Karpas-422 (cell line): Measurements from ENCODE around the gene DNAH17. TPM values are rescaled to one million over a fixed set of nuclear protein-coding genes. Genes with fewer than 3 reads are reported as not detected.

Experiments
- DNase-seq: peaks from one replicate; pipeline ENCODE4 v3.0.0-alpha.2; 2015
- H2AFZ ChIP-seq: fragments of 200-600 bp; sonication (generic); 2 replicates; pipeline ENCODE4 v1.6.1; 2014; ENCODE audit warnings: antibody characterized with exemption, low read length, mixed read lengths
- H3K27ac ChIP-seq: fragments of 200-600 bp; sonication (generic); 2 replicates; pipeline ENCODE4 v1.5.1; 2014; ENCODE audit warnings: mild to moderate bottlenecking, low read length, moderate library complexity
- H3K27me3 ChIP-seq: fragments of 200-600 bp; sonication (generic); 2 replicates; pipeline ENCODE4 v1.6.1; 2014; ENCODE audit warnings: low read length, mixed read lengths
- H3K36me3 ChIP-seq: fragments of 200-600 bp; sonication (generic); 2 replicates; pipeline ENCODE4 v1.6.1; 2014; ENCODE audit warnings: low read length, mixed read lengths; ENCODE audit not compliant: insufficient read depth
- H3K4me1 ChIP-seq: fragments of 200-600 bp; sonication (generic); 2 replicates; pipeline ENCODE4 v1.6.1; 2014; ENCODE audit warnings: mild to moderate bottlenecking, low read length, mixed read lengths
- H3K4me2 ChIP-seq: fragments of 200-600 bp; sonication (generic); 2 replicates; pipeline ENCODE4 v1.6.1; 2014; ENCODE audit warnings: low read length, low read depth, mild to moderate bottlenecking; ENCODE audit not compliant: poor library complexity, severe bottlenecking
- H3K4me3 ChIP-seq: fragments of 200-600 bp; sonication (generic); 2 replicates; pipeline ENCODE4 v1.5.1; 2014; ENCODE audit warnings: mild to moderate bottlenecking, antibody characterized with exemption, low read length, mixed read lengths
- H3K79me2 ChIP-seq: fragments of 200-600 bp; sonication (generic); 2 replicates; pipeline ENCODE4 v1.6.1; 2014; ENCODE audit warnings: mild to moderate bottlenecking, low read length, mixed read lengths
- H3K9ac ChIP-seq: fragments of 200-600 bp; sonication (generic); 2 replicates; pipeline ENCODE4 v1.6.0; 2014; ENCODE audit warnings: low read length
- H3K9me2 ChIP-seq: fragments of 200-600 bp; sonication (generic), shearing (Covaris generic); replicated peaks from 2 replicates; pipeline ENCODE4 v1.6.0; 2014; ENCODE audit warnings: mild to moderate bottlenecking, low read length, moderate library complexity; ENCODE audit not compliant: insufficient read depth
- H3K9me3 ChIP-seq: fragments of 300-700, 200-600 bp; sonication (generic); 2 replicates; pipeline ENCODE4 v1.6.1; 2014; ENCODE audit warnings: low read length, mixed read lengths
- H4K20me1 ChIP-seq: fragments of 200-600 bp; sonication (generic); 2 replicates; pipeline ENCODE4 v1.6.1; 2014; ENCODE audit warnings: mild to moderate bottlenecking, antibody characterized with exemption, low read length, low read depth; ENCODE audit not compliant: insufficient read depth
- total RNA-seq: library from RNA; depleted of rRNA; stranded (reverse); fragments of >200 nt; shearing (Covaris generic); gene quantifications from 2 replicates; pipeline ENCODE4 v1.2.3, GENCODE V29; 2014; ENCODE audit warnings: low replicate concordance

Gene DNAH17
- total RNA-seq, 1 experiment from 2014 or later = not detected

DNA sequence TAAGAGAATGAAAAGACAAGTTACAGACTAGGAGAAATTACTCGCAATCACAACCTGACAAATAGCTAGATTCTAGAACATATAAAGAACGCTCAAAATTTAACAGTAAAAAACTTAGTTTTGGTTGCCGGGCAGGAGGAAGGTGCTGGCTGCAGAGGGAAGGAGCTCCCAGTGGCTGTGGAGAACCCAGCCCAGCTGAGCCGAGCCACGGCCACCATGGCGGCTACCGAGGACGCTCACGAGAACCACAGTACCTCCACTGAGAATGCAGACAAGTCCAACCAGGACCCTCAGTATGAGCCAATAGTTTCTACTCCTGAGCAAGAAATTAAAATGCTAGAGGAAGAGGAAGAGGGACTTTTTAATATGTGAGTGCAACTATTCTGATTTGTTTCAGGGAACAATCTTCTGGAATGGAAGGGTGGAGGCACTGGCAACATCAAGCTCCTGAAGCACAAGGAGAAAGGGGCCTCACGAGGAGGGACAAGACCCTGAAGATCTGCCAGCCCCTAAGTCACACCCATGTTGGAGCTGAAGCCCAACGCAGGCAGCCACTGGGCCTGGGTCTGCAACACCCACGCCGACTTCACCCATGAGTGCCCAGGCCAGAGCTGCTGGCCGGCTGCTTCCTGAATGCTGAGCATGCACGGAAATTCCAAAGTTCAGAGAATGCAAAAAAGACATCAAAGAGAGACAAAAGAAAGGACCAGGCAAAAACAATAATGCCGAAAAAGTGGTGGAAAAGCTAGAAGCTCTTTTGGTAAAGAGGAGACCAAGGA is 55.0 kb downstream of the DNAH17 start:
- no peaks in the 10 kb centered on the region for H3K36me3 ChIP-seq
- H2AFZ ChIP-seq = no peak overlapping the region
- H3K27ac ChIP-seq = no peak overlapping the region
- DNase-seq = no peak
- no peaks in the 10 kb centered on the region for H3K27me3 ChIP-seq
- H3K9me3 ChIP-seq = no peaks in the 10 kb centered on the region
- H3K9me2 ChIP-seq = no peaks in the 10 kb centered on the region
- no peak overlapping the region for H3K9ac ChIP-seq
- no peaks in the 10 kb centered on the region for H3K79me2 ChIP-seq
- H3K4me1 ChIP-seq = peaks cover 14% of the 10 kb centered on the region
- no peak overlapping the region for H3K4me3 ChIP-seq
- no peak overlapping the region for H3K4me2 ChIP-seq
- H4K20me1 ChIP-seq = no peaks in the 10 kb centered on the region

DNA sequence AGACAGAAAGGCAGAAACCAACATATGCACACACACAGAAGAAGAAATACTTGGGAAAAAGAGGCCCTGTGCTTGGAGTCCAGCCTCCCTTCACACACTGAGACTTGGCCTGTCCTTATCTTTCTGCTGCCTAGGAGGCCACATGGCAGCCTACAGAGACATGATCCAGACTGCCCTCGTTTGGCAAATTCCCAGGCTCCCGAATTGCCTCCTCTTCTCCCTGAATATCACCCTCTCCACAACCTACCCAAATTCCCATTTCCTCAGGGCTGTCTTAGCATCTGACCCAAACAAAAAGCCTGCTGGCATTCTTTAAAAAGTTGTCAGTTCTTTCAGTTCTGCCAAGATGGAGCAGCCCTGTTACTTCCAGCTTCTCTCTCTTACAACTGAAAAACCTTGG is 59.8 kb downstream of the DNAH17 start:
- Histone ChIP-seq H3K4me1 (no peaks in the 10 kb centered on the region), H3K9me2 (no peaks in the 10 kb centered on the region), H3K36me3 (no peaks in the 10 kb centered on the region), H3K27me3 (no peaks in the 10 kb centered on the region), H3K27ac (no peak overlapping the region), H4K20me1 (no peaks in the 10 kb centered on the region), H3K4me3 (no peak overlapping the region), H2AFZ (no peak overlapping the region), H3K9me3 (no peaks in the 10 kb centered on the region), H3K4me2 (no peak overlapping the region), H3K79me2 (no peaks in the 10 kb centered on the region), H3K9ac (no peak overlapping the region)
- no peak for DNase-seq

DNA sequence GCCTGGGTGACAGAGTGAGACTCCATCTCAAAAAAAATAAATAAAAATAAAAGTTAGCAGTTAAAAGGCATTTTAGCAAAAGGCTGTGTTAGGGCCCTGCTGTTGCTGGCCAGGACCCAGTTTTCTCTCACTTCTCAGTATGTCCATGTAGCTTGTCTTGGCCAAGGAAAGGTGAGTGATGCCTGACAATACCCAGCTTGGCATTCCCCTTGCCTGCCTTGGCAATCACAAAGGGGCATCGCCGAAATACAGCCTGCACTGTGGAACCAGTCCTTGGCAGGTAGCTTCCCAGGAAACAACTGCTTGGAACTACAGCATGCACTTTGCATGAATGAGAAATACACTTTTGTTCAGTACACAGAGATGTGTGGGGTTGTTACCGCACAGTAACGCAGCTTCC is 61.7 kb downstream of the DNAH17 start:
- H3K27me3 ChIP-seq = no peaks in the 10 kb centered on the region
- H3K9me2 ChIP-seq = no peaks in the 10 kb centered on the region
- no peak overlapping the region for H3K27ac ChIP-seq
- H2AFZ ChIP-seq = no peak overlapping the region
- no peak overlapping the region for H3K4me2 ChIP-seq
- DNase-seq = no peak
- H3K36me3 ChIP-seq = no peaks in the 10 kb centered on the region
- H4K20me1 ChIP-seq = no peaks in the 10 kb centered on the region
- H3K4me3 ChIP-seq = no peak overlapping the region
- no peaks in the 10 kb centered on the region for H3K79me2 ChIP-seq
- no peak overlapping the region for H3K9ac ChIP-seq
- H3K9me3 ChIP-seq = no peaks in the 10 kb centered on the region
- no peaks in the 10 kb centered on the region for H3K4me1 ChIP-seq

DNA sequence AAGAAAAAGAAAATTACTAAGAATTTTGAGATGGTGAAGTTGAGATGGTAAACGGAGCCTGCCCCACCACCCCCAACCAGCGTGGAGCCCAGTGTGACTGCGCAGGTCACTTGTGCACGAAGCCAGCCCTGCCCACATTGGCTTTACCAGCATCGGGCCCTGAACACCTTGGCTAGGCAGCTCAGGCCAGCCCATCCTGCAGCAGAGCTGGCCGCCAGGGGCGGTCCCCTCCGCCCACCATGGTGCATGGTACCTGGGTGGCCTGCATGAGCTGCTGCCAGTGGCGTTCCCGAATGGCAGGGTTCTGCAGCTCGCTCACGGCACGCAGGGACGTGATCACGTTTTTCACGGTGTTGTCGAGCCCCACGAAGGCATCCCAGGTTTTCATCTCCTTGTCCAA is 62.7 kb downstream of the DNAH17 start:
- H3K27ac ChIP-seq = no peak overlapping the region
- DNase-seq = no peak
- H3K36me3 ChIP-seq = no peaks in the 10 kb centered on the region
- H2AFZ ChIP-seq = no peak overlapping the region
- H3K9ac ChIP-seq = no peak overlapping the region
- H4K20me1 ChIP-seq = no peaks in the 10 kb centered on the region
- H3K27me3 ChIP-seq = no peaks in the 10 kb centered on the region
- H3K4me1 ChIP-seq = no peaks in the 10 kb centered on the region
- H3K9me2 ChIP-seq = no peaks in the 10 kb centered on the region
- no peak overlapping the region for H3K4me2 ChIP-seq
- no peak overlapping the region for H3K4me3 ChIP-seq
- no peaks in the 10 kb centered on the region for H3K79me2 ChIP-seq
- H3K9me3 ChIP-seq = no peaks in the 10 kb centered on the region

DNA sequence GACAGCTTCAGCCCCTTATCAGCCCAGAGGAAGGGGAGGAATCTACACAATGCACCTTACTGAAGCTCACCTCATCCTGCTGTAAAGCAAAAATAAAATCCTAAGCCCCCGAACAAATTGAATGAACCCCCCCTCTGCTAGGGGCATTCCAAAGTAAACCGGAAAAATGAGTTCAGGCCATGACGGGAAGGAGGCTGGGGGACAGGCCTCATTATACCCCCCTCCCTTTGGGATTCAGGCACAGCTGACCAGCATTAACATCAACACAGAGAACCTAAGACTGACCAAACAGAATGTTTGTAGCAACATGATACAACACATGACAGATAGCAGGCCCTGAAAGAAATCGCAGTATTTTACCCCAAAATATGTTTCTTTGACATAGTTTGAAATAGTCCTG is 64.2 kb downstream of the DNAH17 start:
- Histone ChIP-seq H3K9me3 (no peaks in the 10 kb centered on the region), H3K4me2 (no peak overlapping the region), H3K9ac (no peak overlapping the region), H2AFZ (no peak overlapping the region), H3K9me2 (no peaks in the 10 kb centered on the region), H3K4me1 (no peaks in the 10 kb centered on the region), H3K27ac (no peak overlapping the region), H3K4me3 (no peak overlapping the region), H3K79me2 (no peaks in the 10 kb centered on the region), H3K36me3 (no peaks in the 10 kb centered on the region), H3K27me3 (no peaks in the 10 kb centered on the region), H4K20me1 (no peaks in the 10 kb centered on the region)
- no peak for DNase-seq

DNA sequence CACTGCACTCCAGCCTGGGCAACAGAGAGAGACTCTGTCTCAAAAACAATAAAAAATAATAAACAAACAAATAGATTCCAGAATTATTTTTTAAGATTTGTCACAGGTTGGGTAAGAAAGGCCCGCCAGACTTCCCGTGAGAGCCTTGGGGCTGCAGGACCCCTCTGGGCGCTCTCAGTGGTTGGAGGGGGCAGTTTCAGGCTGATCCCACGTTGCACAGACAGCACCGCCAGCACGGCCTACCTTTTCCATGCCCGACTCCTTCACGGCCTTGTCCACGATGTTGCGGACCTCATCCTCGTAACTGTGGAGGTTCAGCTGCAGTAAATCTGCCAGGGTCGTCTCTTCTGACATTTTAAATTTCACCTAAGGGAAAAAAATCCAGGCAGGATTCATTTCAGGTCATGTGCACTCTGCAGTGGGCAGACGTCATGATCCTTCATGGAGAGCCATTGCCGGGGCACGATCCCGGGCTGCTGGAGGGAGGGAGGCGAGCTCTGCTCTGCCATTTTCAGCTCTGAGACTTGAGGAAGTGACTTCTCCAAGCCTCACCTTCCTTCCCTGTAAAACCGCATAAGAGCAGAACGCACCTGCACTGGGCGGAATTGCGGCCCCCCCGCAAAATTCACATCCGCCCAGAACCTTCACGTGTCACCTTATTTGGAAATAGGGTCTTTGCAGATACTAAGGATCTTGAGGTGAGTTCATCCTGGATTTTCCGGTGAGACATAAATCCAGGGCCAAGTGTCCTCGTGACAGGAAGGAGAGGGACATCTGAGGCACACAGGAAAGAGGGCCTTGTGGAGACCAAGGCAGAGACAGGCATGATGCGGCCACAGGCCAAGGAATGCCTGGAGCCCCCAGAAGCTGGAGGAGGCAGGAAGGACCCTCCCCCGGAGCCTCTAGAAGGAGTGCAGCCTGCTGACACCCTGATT is 66.8 kb downstream of the DNAH17 start:
- H3K4me3 ChIP-seq = no peak overlapping the region
- H3K4me1 ChIP-seq = no peaks in the 10 kb centered on the region
- H3K27me3 ChIP-seq = no peaks in the 10 kb centered on the region
- no peaks in the 10 kb centered on the region for H3K9me2 ChIP-seq
- no peaks in the 10 kb centered on the region for H3K79me2 ChIP-seq
- H3K36me3 ChIP-seq = no peaks in the 10 kb centered on the region
- no peaks in the 10 kb centered on the region for H3K9me3 ChIP-seq
- H3K9ac ChIP-seq = no peak overlapping the region
- no peak overlapping the region for H2AFZ ChIP-seq
- H3K4me2 ChIP-seq = no peak overlapping the region
- no peak overlapping the region for H3K27ac ChIP-seq
- no peaks in the 10 kb centered on the region for H4K20me1 ChIP-seq
- DNase-seq = no peak

DNA sequence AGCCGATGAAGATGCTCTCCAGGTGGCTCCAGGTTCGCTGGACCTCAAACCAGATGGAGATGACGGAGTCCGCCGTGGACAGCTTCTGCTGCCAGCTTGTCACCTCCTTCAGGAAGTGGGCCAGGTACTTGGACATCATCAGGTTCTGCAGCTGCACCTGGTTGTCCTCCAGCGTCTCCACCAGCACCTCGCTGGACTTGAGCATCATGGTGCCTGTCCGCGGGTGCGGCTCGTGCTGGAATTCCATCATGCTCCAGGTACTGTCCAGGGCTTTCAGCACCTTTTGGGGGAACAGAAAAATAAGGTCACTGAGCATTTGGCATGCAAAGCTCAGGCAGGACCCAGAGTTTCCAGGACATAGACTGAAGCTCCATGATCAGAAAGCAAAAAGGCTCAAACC is 69.7 kb downstream of the DNAH17 start:
- no peaks in the 10 kb centered on the region for H3K4me1 ChIP-seq
- H3K9me2 ChIP-seq = no peaks in the 10 kb centered on the region
- H4K20me1 ChIP-seq = no peaks in the 10 kb centered on the region
- no peak overlapping the region for H2AFZ ChIP-seq
- H3K36me3 ChIP-seq = no peaks in the 10 kb centered on the region
- H3K27me3 ChIP-seq = no peaks in the 10 kb centered on the region
- H3K9ac ChIP-seq = no peak overlapping the region
- H3K27ac ChIP-seq = no peak overlapping the region
- H3K4me3 ChIP-seq = no peak overlapping the region
- H3K4me2 ChIP-seq = no peak overlapping the region
- no peaks in the 10 kb centered on the region for H3K79me2 ChIP-seq
- no peaks in the 10 kb centered on the region for H3K9me3 ChIP-seq
- DNase-seq = no peak

DNA sequence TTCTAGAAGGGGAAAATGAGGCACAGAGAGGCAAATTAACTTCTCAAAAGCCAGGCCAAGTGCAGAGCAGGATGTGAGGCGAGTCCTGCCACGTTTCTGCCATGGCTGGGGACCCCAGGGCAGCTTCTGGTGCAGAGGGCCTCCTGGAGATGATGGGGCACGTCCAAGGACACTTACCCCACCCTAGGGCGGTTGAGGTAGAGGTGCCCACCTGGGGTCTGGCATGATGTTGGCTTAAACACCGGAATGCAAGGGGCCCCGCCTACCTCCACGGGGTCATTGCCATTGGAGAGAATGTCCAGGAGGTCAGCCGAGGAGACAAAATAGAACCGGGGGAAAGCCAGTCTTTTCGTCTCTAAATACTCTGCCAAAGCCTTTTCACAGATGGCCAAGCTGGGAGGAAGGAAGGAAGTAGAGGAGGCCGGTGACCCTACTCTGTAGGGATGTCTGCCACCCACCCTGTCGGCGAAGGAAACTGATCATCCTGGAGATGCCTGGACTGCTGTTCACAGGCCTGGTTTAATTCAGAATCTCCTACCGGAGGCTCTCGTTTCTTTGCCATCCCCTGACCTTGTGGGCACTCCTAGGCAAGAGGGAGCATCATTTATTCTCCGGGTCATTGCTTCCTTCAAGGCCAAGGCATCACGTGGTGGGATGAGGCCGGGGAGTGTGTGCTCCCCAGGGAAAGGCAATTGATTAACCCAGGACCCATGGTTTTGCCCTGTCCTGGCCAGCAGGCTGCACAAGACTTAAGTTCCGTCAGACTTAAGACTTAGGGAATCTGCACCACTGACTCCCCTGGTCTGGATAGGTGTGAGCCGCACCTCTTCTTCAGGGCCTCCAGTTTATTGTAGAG is 70.5 kb downstream of the DNAH17 start:
- H3K79me2 ChIP-seq = no peaks in the 10 kb centered on the region
- no peak overlapping the region for H3K4me2 ChIP-seq
- H3K9me3 ChIP-seq = no peaks in the 10 kb centered on the region
- H3K9ac ChIP-seq = no peak overlapping the region
- no peaks in the 10 kb centered on the region for H3K36me3 ChIP-seq
- H2AFZ ChIP-seq = no peak overlapping the region
- H3K9me2 ChIP-seq = no peaks in the 10 kb centered on the region
- DNase-seq = no peak
- no peak overlapping the region for H3K4me3 ChIP-seq
- no peaks in the 10 kb centered on the region for H4K20me1 ChIP-seq
- H3K4me1 ChIP-seq = no peaks in the 10 kb centered on the region
- H3K27ac ChIP-seq = no peak overlapping the region
- no peaks in the 10 kb centered on the region for H3K27me3 ChIP-seq
